Activated CD4-positive, alpha-beta T cell treated with anti-CD3 and anti-CD28 coated beads, Interleukin-2, amount 10 ng/mL, durations not matched to agents 7 days and 5 days (primary cell): ENCODE results near the gene GRIA3. TPM values are rescaled to one million over a fixed set of nuclear protein-coding genes. Genes with fewer than 3 reads are reported as not detected.

ENCODE experiments used
- CTCF ChIA-PET: fragments of 350-600 bp; sonication (Branson Sonifier 250); formaldehyde crosslinking; loops from one replicate; lab custom pipeline; 2021; ENCODE audit warnings: antibody characterized with exemption; lab: Charles Lee
- POLR2A ChIA-PET: fragments of 350-600 bp; sonication (Branson Sonifier 250); formaldehyde crosslinking; loops from one replicate; lab custom pipeline; 2021; ENCODE audit warnings: antibody characterized with exemption; lab: Charles Lee
- DNase-seq: peaks from one replicate; pipeline ENCODE4 v3.0.0-alpha.2; 2020
- H3K27ac Mint-ChIP-seq: one replicate; pipeline ENCODE4 v1.8.0; 2021; ENCODE audit warnings: mild to moderate bottlenecking, moderate library complexity, mixed read lengths
- H3K27me3 Mint-ChIP-seq: one replicate; pipeline ENCODE4 v1.8.0; 2021; ENCODE audit warnings: mixed read lengths
- H3K36me3 Mint-ChIP-seq: one replicate; pipeline ENCODE4 v1.8.0; 2021; ENCODE audit warnings: low read depth, mixed read lengths
- H3K4me1 Mint-ChIP-seq: one replicate; pipeline ENCODE4 v1.8.0; 2021; ENCODE audit warnings: mixed read lengths
- H3K4me3 Mint-ChIP-seq: one replicate; pipeline ENCODE4 v1.8.0; 2021; ENCODE audit warnings: mild to moderate bottlenecking, moderate library complexity, mixed read lengths
- H3K9me3 Mint-ChIP-seq: one replicate; pipeline ENCODE4 v1.8.0; 2021; ENCODE audit warnings: mixed read lengths
- total RNA-seq, 2 experiments: library from RNA; stranded (reverse); gene quantifications; one replicate each; pipeline ENCODE4 v1.2.3, GENCODE V29; 2021

The GRIA3 gene
- not detected for total RNA-seq

GRCh38 chrX:123184219-123184865 lies at the start of gene GRIA3:
GRIA3 (plus strand) TSS chrX:123184278; CDS start chrX:123184536, 258 bp downstream.
- no peak for DNase-seq
- Mint-ChIP-seq H3K9me3 (no peaks in the 10 kb centered on the region), H3K4me3 (no peak within 1 kb of the TSS), H3K27me3 (peaks cover 36% of the 10 kb centered on the region), H3K4me1 (no peaks in the 10 kb centered on the region), H3K27ac (no peak within 1 kb of the TSS), H3K36me3 (no peaks in the 10 kb centered on the region)
- POLR2A ChIA-PET, result no interaction called here
- CTCF ChIA-PET, result no interaction called here

DNA sequence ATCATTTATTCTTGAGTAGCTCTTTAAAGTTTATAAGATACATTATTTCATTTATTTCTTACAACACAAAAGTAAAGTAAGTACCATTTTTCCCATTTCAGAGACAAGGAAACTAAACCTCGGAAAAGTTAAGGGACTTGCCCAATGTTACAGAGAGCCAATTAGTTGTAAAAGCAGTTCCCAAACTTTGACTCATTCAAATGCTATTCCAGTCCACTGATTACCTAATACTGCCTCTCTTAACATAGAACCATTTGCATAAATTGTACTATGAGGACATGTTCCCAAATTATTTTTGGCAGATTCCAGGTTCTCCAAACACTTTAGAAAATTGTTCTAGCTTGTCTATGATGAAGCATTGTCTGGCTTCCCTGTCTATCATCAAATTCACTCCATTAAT lies 45.6 kb upstream of the GRIA3 start:
- H3K36me3 Mint-ChIP-seq, result no peaks in the 10 kb centered on the region
- H3K4me3 Mint-ChIP-seq, result no peak overlapping the region
- H3K27me3 Mint-ChIP-seq, result no peaks in the 10 kb centered on the region
- no peak for DNase-seq
- POLR2A ChIA-PET, result no interaction called here
- no peaks in the 10 kb centered on the region for H3K9me3 Mint-ChIP-seq
- H3K27ac Mint-ChIP-seq, result no peak overlapping the region
- CTCF ChIA-PET, result no interaction called here
- no peaks in the 10 kb centered on the region for H3K4me1 Mint-ChIP-seq

- Mint-ChIP-seq H3K27ac (no peak overlapping the region), H3K9me3 (no peaks in the 10 kb centered on the region), H3K27me3 (no peaks in the 10 kb centered on the region), H3K4me3 (no peak overlapping the region), H3K36me3 (no peaks in the 10 kb centered on the region), H3K4me1 (no peaks in the 10 kb centered on the region)
- ChIA-PET POLR2A (no interaction called here), CTCF (no interaction called here)
- no peak for DNase-seq
Observed at GRCh38 chrX:123140454-123140853, 43.6 kb upstream of the GRIA3 start.

GRCh38 chrX:123140904-123141303 lies 43.2 kb upstream of the GRIA3 start:
- POLR2A ChIA-PET, result no interaction called here
- CTCF ChIA-PET, result no interaction called here
- H3K27me3 Mint-ChIP-seq, result no peaks in the 10 kb centered on the region
- no peaks in the 10 kb centered on the region for H3K4me1 Mint-ChIP-seq
- H3K4me3 Mint-ChIP-seq, result no peak overlapping the region
- no peaks in the 10 kb centered on the region for H3K9me3 Mint-ChIP-seq
- no peak overlapping the region for H3K27ac Mint-ChIP-seq
- no peak for DNase-seq
- no peaks in the 10 kb centered on the region for H3K36me3 Mint-ChIP-seq

- ChIA-PET CTCF (no interaction called here), POLR2A (no interaction called here)
- Mint-ChIP-seq H3K4me3 (no peak overlapping the region), H3K9me3 (no peaks in the 10 kb centered on the region), H3K36me3 (no peaks in the 10 kb centered on the region), H3K4me1 (no peaks in the 10 kb centered on the region), H3K27ac (no peak overlapping the region), H3K27me3 (no peaks in the 10 kb centered on the region)
- no peak for DNase-seq
Observed at GRCh38 chrX:123153846-123154335, 30.2 kb upstream of the GRIA3 start.

DNA sequence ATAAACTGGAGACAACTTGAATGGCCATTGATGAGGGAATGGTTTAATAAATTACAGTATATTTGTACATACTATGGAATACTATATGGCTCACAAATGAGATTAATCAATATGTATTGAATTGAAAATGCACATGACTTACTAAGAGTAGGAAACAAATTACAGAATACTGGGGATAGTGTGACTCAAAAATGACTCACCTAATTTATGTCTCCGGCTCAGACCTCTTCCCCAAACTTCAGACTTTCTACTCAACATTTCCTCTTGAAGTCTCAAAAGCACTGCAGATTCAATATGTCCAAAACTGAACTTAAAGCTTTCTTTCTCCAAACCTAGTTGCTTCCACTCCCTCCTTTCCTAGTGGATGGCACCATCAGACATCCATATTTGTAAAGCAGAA lies 28.8 kb upstream of the GRIA3 start:
- DNase-seq, result no peak
- Mint-ChIP-seq H3K4me3 (no peak overlapping the region), H3K27ac (no peak overlapping the region), H3K9me3 (no peaks in the 10 kb centered on the region), H3K4me1 (no peaks in the 10 kb centered on the region), H3K27me3 (no peaks in the 10 kb centered on the region), H3K36me3 (no peaks in the 10 kb centered on the region)
- POLR2A ChIA-PET, result no interaction called here
- CTCF ChIA-PET, result no interaction called here

DNA sequence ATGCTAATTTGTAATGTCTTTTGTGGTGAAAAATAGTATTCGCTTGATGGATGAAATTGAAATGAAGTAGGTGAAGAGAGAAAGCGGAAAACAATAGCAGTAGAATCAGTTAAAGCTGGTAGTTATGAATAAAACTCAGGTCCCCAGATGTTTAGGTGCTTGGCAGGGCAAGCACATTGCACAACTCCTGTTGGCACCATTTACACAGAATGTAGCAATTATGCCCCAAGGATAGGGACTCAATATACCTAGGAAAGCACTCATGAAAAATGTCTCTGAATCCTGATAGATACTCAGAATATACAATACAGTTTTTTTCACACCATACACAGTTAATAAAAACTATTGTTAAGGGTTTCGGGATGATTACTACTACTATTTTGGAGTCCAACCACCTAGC lies 26.5 kb upstream of the GRIA3 start:
- Mint-ChIP-seq H3K36me3 (no peaks in the 10 kb centered on the region), H3K27me3 (no peaks in the 10 kb centered on the region), H3K27ac (no peak overlapping the region), H3K4me1 (no peaks in the 10 kb centered on the region), H3K9me3 (no peaks in the 10 kb centered on the region), H3K4me3 (no peak overlapping the region)
- DNase-seq, result no peak
- POLR2A ChIA-PET, result no interaction called here
- CTCF ChIA-PET, result no interaction called here

- Mint-ChIP-seq H3K27me3 (no peaks in the 10 kb centered on the region), H3K36me3 (no peaks in the 10 kb centered on the region), H3K9me3 (no peaks in the 10 kb centered on the region), H3K4me3 (no peak overlapping the region), H3K4me1 (no peaks in the 10 kb centered on the region), H3K27ac (no peak overlapping the region)
- CTCF ChIA-PET, result no interaction called here
- POLR2A ChIA-PET, result no interaction called here
- no peak for DNase-seq
Observed at GRCh38 chrX:123159403-123159802, 24.7 kb upstream of the GRIA3 start.

- peaks cover 4% of the 10 kb centered on the region for H3K27me3 Mint-ChIP-seq
- H3K4me1 Mint-ChIP-seq, result no peaks in the 10 kb centered on the region
- ChIA-PET CTCF (no interaction called here), POLR2A (no interaction called here)
- no peak for DNase-seq
- no peak overlapping the region for H3K4me3 Mint-ChIP-seq
- H3K9me3 Mint-ChIP-seq, result no peaks in the 10 kb centered on the region
- H3K27ac Mint-ChIP-seq, result no peak overlapping the region
- no peaks in the 10 kb centered on the region for H3K36me3 Mint-ChIP-seq
Observed at GRCh38 chrX:123167621-123168020, 16.5 kb upstream of the GRIA3 start.

- Mint-ChIP-seq H3K27me3 (peaks cover 4% of the 10 kb centered on the region), H3K4me1 (no peaks in the 10 kb centered on the region), H3K9me3 (no peaks in the 10 kb centered on the region), H3K4me3 (no peak overlapping the region), H3K36me3 (no peaks in the 10 kb centered on the region), H3K27ac (no peak overlapping the region)
- POLR2A ChIA-PET, result no interaction called here
- CTCF ChIA-PET, result interaction anchor here (0.9 kb wide), 1 partner anchor 8 kb away, joined by 3 read pairs; no protein-coding TSS in a partner anchor
- DNase-seq, result no peak
Observed at GRCh38 chrX:123169247-123169901, 14.7 kb upstream of the GRIA3 start.

DNA sequence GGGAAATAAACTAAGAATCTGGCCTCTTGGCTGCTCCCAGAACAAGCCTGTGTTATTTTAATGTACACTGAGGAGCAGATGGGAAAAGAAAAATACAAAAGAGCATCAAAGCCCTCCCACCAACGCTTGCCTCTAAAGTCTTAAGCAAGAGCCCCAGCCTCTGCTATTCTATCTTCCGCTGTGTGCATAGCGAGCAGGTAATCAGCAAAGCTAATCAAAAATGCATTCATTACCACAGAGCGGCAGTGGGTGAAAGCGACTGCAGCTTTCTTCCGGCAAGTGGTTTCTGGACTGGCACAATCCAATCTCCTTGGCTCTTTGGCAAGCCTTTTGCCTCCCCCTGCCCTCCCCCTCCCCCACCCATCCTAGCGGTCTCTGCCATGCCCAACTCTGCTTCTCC lies 13.5 kb upstream of the GRIA3 start:
- no peak overlapping the region for H3K4me3 Mint-ChIP-seq
- POLR2A ChIA-PET, result no interaction called here
- no peak overlapping the region for H3K27ac Mint-ChIP-seq
- H3K4me1 Mint-ChIP-seq, result no peaks in the 10 kb centered on the region
- peaks cover 4% of the 10 kb centered on the region for H3K27me3 Mint-ChIP-seq
- CTCF ChIA-PET, result interaction anchor here (1.4 kb wide), 1 partner anchor 39 kb away, joined by 3 read pairs; no protein-coding TSS in a partner anchor
- DNase-seq, result no peak
- H3K36me3 Mint-ChIP-seq, result no peaks in the 10 kb centered on the region
- no peaks in the 10 kb centered on the region for H3K9me3 Mint-ChIP-seq

DNA sequence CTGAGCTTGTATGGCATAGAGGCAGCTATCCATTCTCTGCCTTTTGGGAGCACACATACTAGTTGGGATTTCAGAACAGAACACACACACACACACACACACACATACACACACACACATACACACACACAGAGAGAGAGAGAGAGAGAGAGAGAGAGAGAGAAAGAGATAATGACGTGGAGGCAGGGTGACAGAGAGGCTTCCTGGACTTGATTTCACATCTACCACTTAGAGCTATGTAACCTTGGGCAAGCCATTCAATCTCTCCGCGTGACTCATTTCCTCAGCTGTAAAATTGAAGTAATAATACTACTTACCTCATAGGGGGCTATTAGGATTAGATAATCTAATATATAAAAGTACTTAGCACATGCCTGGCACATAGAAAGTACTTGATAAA lies 12.3 kb upstream of the GRIA3 start:
- DNase-seq, result no peak
- H3K4me1 Mint-ChIP-seq, result no peaks in the 10 kb centered on the region
- peaks cover 4% of the 10 kb centered on the region for H3K27me3 Mint-ChIP-seq
- H3K27ac Mint-ChIP-seq, result no peak overlapping the region
- H3K9me3 Mint-ChIP-seq, result no peaks in the 10 kb centered on the region
- ChIA-PET POLR2A (no interaction called here), CTCF (interaction anchor here (1.4 kb wide), 2 partner anchors 20 to 38 kb away, joined by 3 to 4 read pairs; no protein-coding TSS in a partner anchor)
- H3K4me3 Mint-ChIP-seq, result no peak overlapping the region
- no peaks in the 10 kb centered on the region for H3K36me3 Mint-ChIP-seq

DNA sequence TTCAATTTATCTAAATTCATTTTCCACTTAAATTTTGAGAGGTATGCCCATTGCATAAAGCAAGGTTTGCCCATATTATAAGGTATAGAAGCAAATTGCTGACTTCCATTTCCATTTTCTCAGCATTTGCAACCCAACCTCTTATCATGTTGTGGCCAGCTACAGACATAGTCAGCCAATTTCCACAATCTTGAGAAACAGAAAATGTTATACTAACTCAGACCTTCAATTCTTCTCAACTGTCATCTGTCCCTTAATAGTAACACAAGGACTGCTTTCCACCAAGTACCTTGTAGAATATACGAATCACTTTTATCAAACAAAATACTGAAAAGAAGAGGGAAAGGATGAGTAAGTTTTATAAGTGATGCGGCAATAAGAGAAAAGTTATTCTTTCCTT lies 11.2 kb upstream of the GRIA3 start:
- CTCF ChIA-PET, result interaction anchor here (1.4 kb wide), 1 partner anchor 19 kb away, joined by 4 read pairs; no protein-coding TSS in a partner anchor
- Mint-ChIP-seq H3K4me1 (no peaks in the 10 kb centered on the region), H3K27me3 (peaks cover 4% of the 10 kb centered on the region), H3K36me3 (no peaks in the 10 kb centered on the region), H3K4me3 (no peak overlapping the region), H3K9me3 (no peaks in the 10 kb centered on the region), H3K27ac (no peak overlapping the region)
- DNase-seq, result no peak
- POLR2A ChIA-PET, result no interaction called here
